Measurements from ENCODE around the gene MORF4L2.

- no peak for TF ChIP-seq SUZ12 (IDR thresholded peaks at IDR 0.05; ENCODE audit: extremely low read depth, insufficient read depth, insufficient read length)
- no peak for TF ChIP-seq ZNF274 (IDR thresholded peaks at IDR 0.05; ENCODE audit: low read depth, low read length)
- no peak for TF ChIP-seq YY1 (IDR thresholded peaks at IDR 0.05; ENCODE audit: insufficient read depth, insufficient read length)
These were observed 57.8 kb downstream of the MORF4L2 start, which contains the start of gene TCEAL1 for GRCh38 chrX:103628386-103629317.
